ENCODE data around the gene ABCA8.

GRCh38 chr17:68822719-68823289 lies 132.4 kb downstream of the ABCA8 start:
- no peak for TF ChIP-seq ZNF274 (IDR thresholded peaks at IDR 0.05; ENCODE audit: low read depth, low read length)
- TF ChIP-seq SUZ12 (IDR thresholded peaks at IDR 0.05; ENCODE audit: extremely low read depth, insufficient read depth, insufficient read length) = no peak
